GM12873 (cell line): ENCODE results near the gene TRPM7.

Source experiments
- CTCF ChIP-seq: IDR thresholded peaks from 2 replicates; pipeline ENCODE4 v1.5.1; 2012; ENCODE audit warnings: low read depth, mild to moderate bottlenecking, moderate library complexity, low read length, control low read depth; ENCODE audit not compliant: insufficient read depth; ENCODE audit errors: missing control alignments

The TRPM7 gene

GRCh38 chr15:50593761-50594160, 92.8 kb downstream of the TRPM7 start:
- no peak for TF ChIP-seq CTCF

DNA sequence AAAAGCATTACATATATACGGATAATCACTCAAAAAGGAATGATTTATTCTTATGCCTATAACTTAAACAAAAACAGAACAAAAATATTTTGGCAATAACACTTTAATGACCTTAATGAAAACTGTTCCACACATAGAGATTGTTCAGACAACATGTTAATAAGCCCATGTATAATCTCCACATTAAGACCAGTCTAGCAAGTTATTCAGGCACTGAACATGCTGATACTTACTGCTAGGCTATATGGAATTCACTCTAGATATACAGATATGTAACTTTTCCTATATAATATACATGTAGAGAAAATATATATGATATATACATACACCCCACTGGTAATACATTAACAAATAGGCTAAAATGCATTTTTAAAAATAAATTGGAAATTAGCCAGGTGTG, 96.3 kb downstream of the TRPM7 start:
- TF ChIP-seq CTCF = no peak

- no peak for TF ChIP-seq CTCF
Measured at GRCh38 chr15:50577492-50577891, 109.1 kb downstream of the TRPM7 start.

DNA sequence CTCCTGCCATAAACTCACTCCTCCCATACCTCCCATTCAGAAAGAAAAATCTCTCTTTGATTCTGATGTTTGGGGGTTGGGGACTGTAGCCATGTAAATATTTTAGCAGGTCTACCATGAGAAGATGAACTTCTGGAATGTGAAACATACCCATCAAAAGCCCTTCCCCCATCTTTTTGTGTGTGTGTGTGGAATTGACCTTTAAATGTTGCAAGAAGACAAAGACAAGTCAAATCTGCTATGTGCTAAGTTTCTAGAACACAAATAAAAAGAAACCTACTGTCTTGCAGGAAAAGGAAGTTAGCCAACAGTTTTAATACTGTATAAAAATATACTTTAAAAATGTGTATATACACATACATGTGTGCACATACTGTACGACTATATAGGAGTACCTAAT, 110.4 kb downstream of the TRPM7 start:
- no peak for TF ChIP-seq CTCF

GRCh38 chr15:50563756-50564155, 122.8 kb downstream of the TRPM7 start:
- no peak for TF ChIP-seq CTCF

DNA sequence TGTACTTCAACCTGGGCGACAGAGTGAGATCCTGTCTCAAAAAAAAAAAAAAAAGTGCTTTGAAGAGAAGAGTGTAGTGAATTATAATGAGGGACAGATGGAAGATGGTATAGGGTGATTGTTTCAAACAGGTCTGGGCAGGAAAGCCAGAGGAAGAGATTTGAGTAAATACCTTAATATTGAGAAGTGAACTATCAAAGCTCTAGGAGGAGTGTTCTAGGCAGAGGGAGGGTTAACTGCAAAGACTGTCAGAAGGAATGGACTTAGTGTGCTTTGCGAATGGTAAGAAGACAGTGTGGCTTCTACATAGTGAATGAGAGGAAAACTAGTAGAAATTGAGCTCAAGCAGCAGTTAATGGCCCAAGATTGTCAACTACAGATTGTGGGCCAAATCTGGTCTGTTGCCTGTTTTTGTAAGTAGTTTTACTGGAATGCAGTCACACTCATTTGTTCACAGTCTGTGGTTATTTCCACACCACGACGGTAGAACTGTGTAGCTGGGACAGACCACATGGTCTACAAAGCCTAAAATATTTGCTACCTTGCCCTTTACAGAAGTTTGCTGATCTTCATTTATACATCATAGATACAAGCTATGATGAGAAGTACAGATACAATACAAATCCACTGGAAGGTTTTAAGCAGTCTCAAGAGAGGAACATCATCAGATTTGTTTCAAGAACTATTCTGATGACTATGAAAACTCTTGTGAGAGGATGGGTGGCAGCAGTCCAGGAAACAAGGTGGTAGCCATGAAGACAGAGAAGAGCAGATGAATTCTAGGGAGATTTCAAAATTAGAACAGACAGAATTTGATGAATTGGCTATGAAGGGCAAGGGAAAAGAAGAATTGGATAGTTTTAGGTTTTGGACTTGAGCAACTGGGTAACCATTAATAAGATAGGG, 123.6 kb downstream of the TRPM7 start:
- TF ChIP-seq CTCF = no peak

GRCh38 chr15:50558012-50558411, 128.6 kb downstream of the TRPM7 start:
- no peak for TF ChIP-seq CTCF
